Measurements from ENCODE around the gene PDXK.

PDXK gene

DNA sequence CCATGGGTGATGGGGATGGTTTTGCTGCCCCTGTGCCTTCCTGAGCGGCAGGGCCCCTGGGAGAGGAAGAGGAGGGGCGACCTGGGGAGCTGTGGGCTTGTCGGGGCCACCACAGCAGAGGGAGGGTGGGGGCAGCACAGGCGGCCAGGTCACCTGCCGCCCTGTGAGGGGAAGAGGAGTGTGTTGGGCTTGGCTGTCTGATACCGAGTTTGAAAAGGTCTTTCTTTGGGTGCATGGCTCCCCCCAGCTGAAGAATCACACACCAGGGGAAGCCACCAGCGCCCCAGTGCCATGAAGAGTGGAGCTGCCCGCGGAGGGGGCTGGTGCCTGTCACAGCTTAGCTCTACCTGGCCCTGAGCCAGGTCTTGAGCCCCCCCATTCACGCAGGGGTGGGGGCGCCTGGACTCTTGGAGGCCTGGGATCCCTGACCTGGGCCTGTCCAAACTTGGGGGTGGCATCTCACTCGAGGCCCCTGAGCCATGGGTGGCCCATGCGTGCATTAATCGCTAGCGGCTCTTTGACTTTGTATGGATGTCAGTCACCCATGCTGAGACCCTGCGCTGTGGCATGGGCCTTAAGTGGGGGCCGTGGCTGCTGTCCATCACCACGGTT, 30.8 kb downstream of the PDXK start:
- H3K4me3 Mint-ChIP-seq = no peak overlapping the region
- peaks cover 38% of the 10 kb centered on the region for H3K36me3 Mint-ChIP-seq (ENCODE audit: low read depth)
- TF ChIP-seq, protein P1, sequence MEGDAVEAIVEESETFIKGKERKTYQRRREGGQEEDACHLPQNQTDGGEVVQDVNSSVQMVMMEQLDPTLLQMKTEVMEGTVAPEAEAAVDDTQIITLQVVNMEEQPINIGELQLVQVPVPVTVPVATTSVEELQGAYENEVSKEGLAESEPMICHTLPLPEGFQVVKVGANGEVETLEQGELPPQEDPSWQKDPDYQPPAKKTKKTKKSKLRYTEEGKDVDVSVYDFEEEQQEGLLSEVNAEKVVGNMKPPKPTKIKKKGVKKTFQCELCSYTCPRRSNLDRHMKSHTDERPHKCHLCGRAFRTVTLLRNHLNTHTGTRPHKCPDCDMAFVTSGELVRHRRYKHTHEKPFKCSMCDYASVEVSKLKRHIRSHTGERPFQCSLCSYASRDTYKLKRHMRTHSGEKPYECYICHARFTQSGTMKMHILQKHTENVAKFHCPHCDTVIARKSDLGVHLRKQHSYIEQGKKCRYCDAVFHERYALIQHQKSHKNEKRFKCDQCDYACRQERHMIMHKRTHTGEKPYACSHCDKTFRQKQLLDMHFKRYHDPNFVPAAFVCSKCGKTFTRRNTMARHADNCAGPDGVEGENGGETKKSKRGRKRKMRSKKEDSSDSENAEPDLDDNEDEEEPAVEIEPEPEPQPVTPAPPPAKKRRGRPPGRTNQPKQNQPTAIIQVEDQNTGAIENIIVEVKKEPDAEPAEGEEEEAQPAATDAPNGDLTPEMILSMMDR (IDR thresholded peaks at IDR 0.05; ENCODE audit: unreplicated experiment in 3 of 3) = no peak
- no peaks in the 10 kb centered on the region for H3K4me1 Mint-ChIP-seq
- no peaks in the 10 kb centered on the region for H3K9me3 Mint-ChIP-seq
- peaks cover 3% of the 10 kb centered on the region for H3K27me3 Mint-ChIP-seq (ENCODE audit: low read depth)
- H3K27ac Mint-ChIP-seq = no peak overlapping the region

DNA sequence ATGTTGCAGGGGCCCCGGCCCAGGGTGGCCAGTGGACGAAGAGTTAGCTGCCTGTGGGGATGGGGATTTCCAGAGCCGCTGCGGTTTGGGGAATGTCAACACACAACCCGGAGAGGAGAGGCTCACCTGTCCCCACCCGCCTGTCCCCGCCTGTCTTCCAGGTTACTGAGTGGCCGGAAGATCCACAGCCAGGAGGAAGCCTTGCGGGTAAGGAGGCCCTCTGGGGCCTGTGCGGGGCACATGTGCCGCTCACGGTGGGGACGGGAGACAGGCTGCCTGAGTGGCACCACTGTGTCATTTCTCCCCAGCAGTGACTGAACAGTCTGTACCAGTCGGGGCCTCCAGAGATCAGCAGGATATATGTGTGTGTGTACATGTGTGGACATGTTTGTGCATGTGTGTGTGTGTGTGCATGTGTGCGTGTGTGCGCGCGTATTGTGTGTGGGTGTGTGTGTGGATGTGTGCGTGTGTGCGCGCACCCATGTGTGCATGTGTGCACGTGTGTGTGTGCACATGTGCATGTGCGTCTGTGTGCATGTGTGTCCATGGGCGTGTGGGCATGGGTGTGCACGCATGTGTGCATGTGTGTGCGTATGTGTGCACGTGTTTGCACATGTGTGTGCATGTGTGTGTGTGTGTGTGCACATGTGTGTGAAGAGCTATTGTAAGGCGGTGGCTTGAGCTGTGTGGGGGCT, 31.6 kb downstream of the PDXK start:
- Mint-ChIP-seq H3K4me1 (no peaks in the 10 kb centered on the region), H3K27me3 (ENCODE audit: low read depth) (peaks cover 3% of the 10 kb centered on the region), H3K36me3 (ENCODE audit: low read depth) (peaks cover 32% of the 10 kb centered on the region), H3K27ac (peak overlapping the region in 1 of 3 experiments; percentile 67), H3K4me3 (no peak overlapping the region), H3K9me3 (no peaks in the 10 kb centered on the region)
- TF ChIP-seq, protein P1 (IDR thresholded peaks at IDR 0.05; ENCODE audit: unreplicated experiment in 3 of 3) = no peak

DNA sequence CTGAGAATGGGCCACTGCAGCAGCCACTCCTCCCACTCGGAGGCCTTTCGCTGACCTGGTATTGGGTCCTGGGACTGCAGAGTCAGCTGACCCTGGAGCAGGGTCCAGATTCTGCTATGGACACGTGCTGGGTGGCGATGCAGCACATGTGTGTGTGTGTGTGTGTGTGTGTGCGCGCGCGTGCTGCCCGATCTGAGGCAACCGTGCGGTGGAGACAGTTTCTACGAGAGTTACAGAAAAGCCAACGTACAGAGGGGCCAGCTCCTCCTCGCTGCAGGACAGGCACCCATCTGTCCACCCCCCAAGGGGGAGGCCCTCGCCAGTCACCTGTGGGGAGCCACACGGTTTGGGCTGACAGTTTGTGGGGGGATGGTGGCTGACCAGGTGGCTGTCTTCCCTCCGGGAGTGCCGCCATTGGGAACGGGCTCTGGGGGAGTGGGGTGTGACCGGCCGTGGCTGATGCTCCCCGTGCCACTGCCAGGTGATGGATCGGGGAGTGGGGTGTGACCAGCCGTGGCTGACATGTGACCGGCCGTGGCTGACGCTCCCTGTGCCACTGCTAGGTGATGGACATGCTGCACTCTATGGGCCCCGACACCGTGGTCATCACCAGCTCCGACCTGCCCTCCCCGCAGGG, 33.1 kb downstream of the PDXK start:
- Mint-ChIP-seq H3K27ac (no peak overlapping the region), H3K9me3 (no peaks in the 10 kb centered on the region), H3K4me1 (peaks cover 6% of the 10 kb centered on the region), H3K36me3 (ENCODE audit: low read depth) (peaks cover 33% of the 10 kb centered on the region), H3K4me3 (no peak overlapping the region), H3K27me3 (ENCODE audit: low read depth) (no peaks in the 10 kb centered on the region)
- TF ChIP-seq, protein P1 (IDR thresholded peaks at IDR 0.05; ENCODE audit: unreplicated experiment in 3 of 3) = no peak

DNA sequence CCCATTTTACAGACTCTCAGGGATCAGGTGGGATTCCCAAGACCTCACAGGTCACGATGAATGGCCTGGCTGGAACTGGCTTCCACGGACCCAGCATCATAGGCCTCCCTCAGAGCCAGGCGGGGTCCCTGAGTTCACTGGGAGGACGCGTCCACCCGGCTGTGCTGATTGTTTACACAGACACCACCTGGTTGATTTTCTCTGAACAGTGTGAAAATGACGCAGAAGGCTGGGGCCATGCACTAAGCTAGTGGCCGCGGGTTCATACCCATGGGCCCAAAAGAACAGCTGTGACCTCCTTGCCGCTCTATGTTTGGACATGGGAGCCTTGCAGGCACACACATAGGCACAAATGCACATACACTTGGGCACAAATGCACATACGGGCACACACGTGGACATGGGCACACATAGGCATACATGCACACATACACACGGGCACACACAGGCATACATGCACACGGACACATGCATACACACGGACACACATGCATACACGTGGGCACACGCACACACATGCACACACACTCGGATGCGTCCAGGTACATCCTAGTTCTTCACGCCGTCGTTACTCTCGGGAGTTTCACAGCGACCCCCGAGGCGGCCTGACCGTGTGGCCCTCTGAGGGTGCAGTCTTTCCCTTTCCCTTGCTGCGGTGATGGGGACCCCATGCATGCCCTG, 34.0 kb downstream of the PDXK start:
- Mint-ChIP-seq H3K27me3 (ENCODE audit: low read depth) (no peaks in the 10 kb centered on the region), H3K4me1 (peaks cover 10% of the 10 kb centered on the region), H3K9me3 (no peaks in the 10 kb centered on the region), H3K36me3 (ENCODE audit: low read depth) (peaks cover 26% of the 10 kb centered on the region), H3K27ac (peak overlapping the region in 1 of 3 experiments; percentile 72), H3K4me3 (no peak overlapping the region)
- TF ChIP-seq, protein P1 (IDR thresholded peaks at IDR 0.05; ENCODE audit: unreplicated experiment in 3 of 3) = no peak

DNA sequence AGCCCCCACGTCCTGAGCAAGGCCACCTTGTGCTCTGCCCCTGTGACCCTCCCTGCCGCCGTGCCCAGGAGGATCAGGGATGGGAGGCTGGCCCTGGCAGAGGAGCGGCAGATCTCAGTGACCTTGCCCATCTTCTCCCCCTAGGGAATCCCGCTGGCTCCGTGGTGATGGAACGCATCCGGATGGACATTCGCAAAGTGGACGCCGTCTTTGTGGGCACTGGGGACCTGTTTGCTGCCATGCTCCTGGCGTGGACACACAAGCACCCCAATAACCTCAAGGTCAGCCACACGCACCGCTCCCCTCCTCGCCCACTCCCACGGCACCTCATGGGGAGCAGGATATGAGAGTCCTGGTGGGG, 34.5 kb downstream of the PDXK start:
- Mint-ChIP-seq H3K36me3 (ENCODE audit: low read depth) (peaks cover 28% of the 10 kb centered on the region), H3K9me3 (no peaks in the 10 kb centered on the region), H3K27me3 (ENCODE audit: low read depth) (no peaks in the 10 kb centered on the region), H3K27ac (no peak overlapping the region), H3K4me3 (no peak overlapping the region), H3K4me1 (peaks cover 16% of the 10 kb centered on the region)
- TF ChIP-seq, protein P1 (IDR thresholded peaks at IDR 0.05; ENCODE audit: unreplicated experiment in 3 of 3) = no peak

Measured in nephron (organoid).